Head of caudate nucleus (tissue), 42 donors: ENCODE results near the gene CCDC157.
A peak's percentile ranks its signal among the peaks of the same experiment; 100 is the strongest.

ENCODE experiments used
- DNase-seq, 42 donors: peaks; one replicate each; pipeline versions ENCODE4 v3.0.0 to v3.0.0-alpha.2; 2020 to 2021; ENCODE audit warnings: mixed read lengths in 7 of 42
- intact Hi-C: fragments of 100-400 bp; cut with DNase I; formaldehyde crosslinking; loops from one replicate; pipeline ENCODE4 v1.15.0; 2022

The CCDC157 gene

GRCh38 chr22:30423301-30423958 is 66.6 kb downstream of the CCDC157 start:
- DNase-seq, result peak in 16 of 42 donors; percentile 29 to 69 (median 50)
- intact Hi-C loops, result loop anchor here (10.0 kb wide), 1 partner anchor 161 kb away; no protein-coding TSS in a partner anchor

- intact Hi-C loops, result loop anchor here (10.0 kb wide), 1 partner anchor 161 kb away; no protein-coding TSS in a partner anchor
- DNase-seq, result peak; percentile 96 to 100 (median 99)
Measured at GRCh38 chr22:30423959-30424533, 67.2 kb downstream of the CCDC157 start.

DNA sequence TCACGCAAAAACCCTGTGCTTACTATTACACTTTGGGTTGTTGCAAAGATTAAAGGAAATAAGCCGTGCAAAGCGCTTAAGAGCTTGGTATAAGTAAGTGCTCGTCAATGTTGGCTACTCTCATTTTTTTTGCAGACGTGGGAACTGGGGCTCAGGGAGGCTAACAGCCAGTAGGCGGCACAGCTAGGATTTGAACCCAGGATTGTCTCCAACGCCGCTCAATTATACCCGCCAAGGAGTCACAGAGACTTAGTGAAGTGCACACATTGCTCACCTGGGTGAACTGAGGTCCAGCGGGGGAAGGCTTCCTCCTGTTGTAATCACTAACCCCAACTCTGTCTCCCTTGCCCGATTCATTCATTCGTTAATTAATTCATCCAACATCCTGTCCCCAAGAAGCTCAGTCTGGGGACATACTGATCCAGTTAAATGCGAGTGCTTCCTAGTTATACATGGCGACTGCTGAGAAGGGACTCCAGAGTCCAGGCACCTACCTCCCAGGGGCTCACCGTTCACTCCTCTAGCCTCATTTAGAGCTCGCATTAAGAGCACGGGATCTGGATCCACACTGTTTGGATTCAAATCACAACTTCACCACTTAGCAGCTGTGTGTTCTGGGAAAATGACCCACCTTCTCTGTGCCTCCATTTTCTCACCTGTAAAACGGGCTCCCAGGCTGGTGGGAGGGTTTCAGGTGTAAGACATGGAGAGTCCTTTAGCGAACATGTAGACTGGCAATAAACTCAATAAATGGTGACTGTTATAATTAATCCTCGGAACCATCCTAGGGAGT is 67.9 kb downstream of the CCDC157 start:
- peak in 16 of 42 donors; percentile 26 to 63 (median 34) for DNase-seq
- intact Hi-C loops, result loop anchor here (5.0 to 10.0 kb wide), 2 partner anchors 37 to 160 kb away; partner anchors contain the start of gene RNF215

- no peak for DNase-seq
- intact Hi-C loops, result loop anchor here (5.0 to 10.0 kb wide), 2 partner anchors 38 to 160 kb away; partner anchors contain the start of gene RNF215
Measured at GRCh38 chr22:30425327-30425615, 68.5 kb downstream of the CCDC157 start.

DNA sequence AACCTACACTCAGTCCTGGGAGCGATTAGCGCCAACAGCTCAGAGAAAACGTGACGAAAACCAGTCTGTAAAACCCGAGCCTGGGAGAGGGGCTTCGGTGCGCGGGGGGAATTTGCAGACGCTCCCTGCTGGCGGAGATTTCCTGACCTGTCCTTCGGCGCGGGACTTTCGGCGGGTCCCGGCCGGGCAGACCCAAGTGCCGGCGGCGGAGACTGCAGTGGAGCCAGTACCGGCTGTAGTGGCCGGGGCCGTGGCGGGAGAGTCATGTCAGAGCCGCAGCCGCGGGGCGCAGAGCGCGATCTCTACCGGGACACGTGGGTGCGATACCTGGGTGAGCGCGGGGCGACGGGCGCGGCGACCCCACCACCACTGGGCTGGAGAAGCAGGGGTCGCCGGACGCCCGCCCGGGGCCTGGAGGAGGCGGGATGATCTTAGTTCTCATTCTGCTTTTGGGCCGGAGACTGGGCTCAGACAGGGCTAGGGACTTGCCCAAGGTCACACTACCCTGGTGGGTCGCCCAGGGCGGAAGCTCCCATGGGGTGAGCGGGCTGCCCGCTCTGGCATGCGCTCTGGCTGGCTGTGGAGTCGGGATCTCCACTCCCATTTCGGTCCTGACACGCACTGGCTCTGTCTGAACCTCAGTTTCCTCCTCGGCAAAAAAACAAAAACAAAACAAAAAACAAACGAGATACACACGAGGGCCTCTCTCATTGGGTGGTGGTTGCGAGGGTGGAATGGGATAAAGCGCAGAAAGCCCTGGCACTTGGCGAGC is 69.0 kb downstream of the CCDC157 start, which contains the start of gene MTFP1:
Gene MTFP1, plus strand, starts transcription at position 153 of the 772 bp plus-strand sequence. Its CDS starts 112 bp downstream, at position 265.
- DNase-seq, result peak in 41 of 42 donors; percentile 23 to 76 (median 57)
- intact Hi-C loops, result loop anchor here (5.0 to 10.0 kb wide), 2 partner anchors 39 to 159 kb away; partner anchors contain the start of gene RNF215
